HG02870 (cell line): ENCODE results near the gene APOO.
"Not testable (repeated sequence)": the region's sequence is repeated elsewhere in the genome, so short reads cannot be mapped to it uniquely, and the experiment has no call there.

ENCODE experiments used
- ATAC-seq: cut with Tn5 transposase; IDR thresholded peaks from one replicate; pipeline ENCODE4 v1.9.1; 2021; ENCODE audit warnings: mild to moderate bottlenecking, moderate library complexity; ENCODE audit not compliant: unreplicated experiment

APOO gene

GRCh38 chrX:23904096-23904495, 3.6 kb downstream of the APOO start:
- ATAC-seq: no peak

GRCh38 chrX:23902419-23902818, 5.3 kb downstream of the APOO start:
- ATAC-seq: no peak

DNA sequence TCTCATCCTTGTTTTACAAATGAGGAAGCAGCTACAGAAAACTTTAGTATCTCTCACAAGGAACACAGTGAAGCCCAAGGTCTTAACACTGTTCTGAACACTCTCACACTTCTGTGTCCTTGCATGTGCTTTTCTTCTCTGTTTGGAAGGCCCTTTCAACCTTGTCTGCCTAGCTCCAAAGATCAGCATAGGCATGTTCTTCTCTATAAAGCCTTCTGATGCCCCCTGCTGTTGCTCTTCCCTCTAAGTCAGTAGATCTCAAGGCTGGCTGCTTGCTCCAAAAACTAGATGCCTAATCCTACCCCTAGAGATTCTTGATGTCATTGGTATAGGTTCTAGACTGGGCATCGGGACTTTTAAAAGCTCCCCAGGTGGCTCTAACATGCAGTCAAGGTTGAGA, 5.9 kb downstream of the APOO start:
- ATAC-seq: peak; percentile 39

DNA sequence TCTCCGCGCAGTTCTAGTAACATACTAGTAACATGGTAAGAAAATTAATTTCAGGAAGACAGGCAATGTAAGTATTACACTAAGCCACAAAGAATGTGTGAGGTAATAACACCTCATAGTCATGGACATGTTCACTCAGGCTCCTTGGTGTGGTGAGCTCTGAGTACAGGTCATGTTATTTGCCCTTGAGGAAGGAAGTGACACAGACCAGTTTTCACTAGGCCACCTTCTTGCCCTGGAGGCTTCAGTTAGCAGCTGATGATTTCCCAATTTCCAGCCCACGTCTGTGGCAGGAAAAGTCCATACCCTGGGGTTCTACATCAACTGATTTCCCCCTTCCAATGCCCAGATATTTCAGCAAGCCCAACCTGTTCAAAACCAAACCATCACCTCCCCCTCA, 6.7 kb downstream of the APOO start:
- no peak for ATAC-seq

GRCh38 chrX:23900220-23900797, 7.4 kb downstream of the APOO start:
- no peak for ATAC-seq

GRCh38 chrX:23898412-23898959, 9.3 kb downstream of the APOO start:
- ATAC-seq: no peak

DNA sequence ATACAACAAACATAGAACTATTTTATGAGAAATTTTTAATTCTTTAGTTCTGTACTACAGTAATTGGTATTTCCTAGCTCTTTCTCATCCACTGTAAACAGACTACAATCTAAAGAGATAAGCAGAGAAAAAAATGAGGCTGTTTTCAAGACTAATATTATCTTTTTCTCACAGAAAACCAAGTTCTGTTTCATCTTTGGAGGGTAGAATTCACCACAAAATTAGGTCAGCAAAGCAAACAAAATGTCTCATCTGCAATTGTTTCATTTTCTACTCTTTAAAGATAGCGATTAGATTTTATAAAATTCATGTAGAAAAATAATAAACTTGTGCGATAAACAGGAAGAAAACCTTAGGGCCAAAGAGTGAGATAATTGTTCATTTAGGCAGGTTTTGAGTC, 10.8 kb downstream of the APOO start:
- ATAC-seq: no peak

DNA sequence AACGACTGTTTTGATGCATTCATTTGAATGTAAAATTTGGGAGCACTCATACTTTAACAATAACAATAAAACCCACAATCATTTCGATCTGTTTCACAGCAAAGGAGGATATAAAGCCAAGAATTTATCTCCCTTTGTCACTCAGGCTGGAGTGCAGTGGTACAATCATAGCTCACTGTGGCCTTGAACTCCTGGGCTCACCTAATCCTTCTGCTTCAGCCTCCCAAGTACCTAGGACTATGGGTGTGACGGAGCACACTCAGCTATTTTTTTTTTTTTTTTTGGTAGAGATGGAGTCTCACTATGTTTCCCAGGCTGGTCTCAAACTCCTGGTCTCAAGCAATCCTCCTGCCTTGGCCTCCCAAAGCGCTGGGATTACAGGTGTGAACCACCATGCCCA, 11.2 kb downstream of the APOO start:
- ATAC-seq: not testable (repeated sequence)

GRCh38 chrX:23894993-23895392, 12.7 kb downstream of the APOO start:
- not testable (repeated sequence) for ATAC-seq

GRCh38 chrX:23890933-23891332, 16.8 kb downstream of the APOO start:
- no peak for ATAC-seq

DNA sequence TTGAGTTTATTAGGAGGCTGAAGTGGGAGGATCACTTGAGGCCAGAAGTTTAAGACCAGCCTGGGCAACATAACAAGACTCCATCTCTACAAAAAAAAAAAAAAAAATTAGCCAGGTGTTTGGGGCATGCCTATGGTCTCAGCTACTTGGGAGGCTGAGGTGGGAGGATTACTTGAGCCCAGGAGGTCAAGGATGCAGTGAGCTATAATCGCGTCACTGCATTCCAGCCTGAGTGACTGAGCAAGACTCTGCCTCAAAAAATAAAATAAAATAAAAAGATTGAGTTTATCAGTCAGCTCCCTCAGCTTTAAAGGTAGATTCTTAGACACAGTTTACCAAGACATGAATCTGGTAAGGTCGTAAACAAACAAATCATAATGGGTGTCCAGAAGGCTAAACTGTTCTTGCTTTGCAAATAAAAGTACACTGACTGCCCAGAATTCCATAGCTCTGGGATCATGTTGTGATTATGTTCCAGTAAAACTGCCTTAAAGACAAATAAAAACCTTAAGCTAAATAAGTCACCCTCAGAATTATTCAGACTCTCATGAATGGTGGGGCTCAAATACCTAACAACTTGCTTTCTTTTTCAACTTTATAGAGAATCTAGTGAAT, 18.7 kb downstream of the APOO start:
- ATAC-seq: no peak

DNA sequence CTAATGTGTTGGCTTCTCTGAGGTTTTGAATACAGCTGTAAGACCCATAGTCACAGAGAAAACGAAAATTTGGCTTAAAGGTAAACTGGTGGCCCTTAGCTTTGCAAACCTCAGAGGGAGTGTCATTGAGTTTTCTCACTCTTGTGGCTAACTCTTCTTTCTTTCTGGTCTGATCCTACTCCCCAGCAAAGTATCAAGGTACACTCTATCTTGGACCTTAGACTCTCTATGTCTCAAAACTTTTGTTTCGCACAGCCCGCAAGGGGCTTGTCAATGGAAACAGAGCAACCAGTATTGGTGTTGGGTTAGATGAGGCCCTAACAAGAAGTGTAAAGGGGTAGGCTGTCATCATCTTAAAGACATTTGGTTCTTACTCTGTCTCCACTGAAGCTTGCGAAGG, 19.8 kb downstream of the APOO start:
- ATAC-seq: no peak

GRCh38 chrX:23887451-23887850, 20.3 kb downstream of the APOO start:
- no peak for ATAC-seq

GRCh38 chrX:23885803-23886202, 21.9 kb downstream of the APOO start:
- no peak for ATAC-seq

GRCh38 chrX:23884427-23885024, 23.2 kb downstream of the APOO start:
- no peak for ATAC-seq

GRCh38 chrX:23883737-23884354, 23.9 kb downstream of the APOO start:
- ATAC-seq: no peak

- no peak for ATAC-seq
These were observed 28.2 kb downstream of the APOO start for GRCh38 chrX:23879380-23880090.

GRCh38 chrX:23871905-23872546, 35.7 kb downstream of the APOO start:
- ATAC-seq: no peak

DNA sequence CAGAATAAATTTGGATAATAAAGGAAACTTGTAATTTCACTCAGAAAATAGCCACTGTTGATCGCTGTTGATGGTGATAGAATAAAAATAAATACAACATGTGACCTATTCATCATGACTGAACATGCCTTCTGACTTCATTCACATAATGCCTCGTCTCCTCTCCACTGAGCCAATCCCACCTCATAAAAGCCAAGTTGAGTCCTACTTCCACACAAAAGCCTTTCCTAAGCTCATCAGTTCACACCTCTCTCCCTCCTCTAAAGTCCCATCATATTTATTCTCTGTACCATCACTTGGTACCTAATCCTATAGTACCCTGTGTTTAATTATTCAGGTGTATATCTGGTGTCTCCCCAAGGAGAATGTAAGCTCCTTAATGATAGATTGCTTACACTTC, 37.7 kb downstream of the APOO start:
- ATAC-seq: no peak

DNA sequence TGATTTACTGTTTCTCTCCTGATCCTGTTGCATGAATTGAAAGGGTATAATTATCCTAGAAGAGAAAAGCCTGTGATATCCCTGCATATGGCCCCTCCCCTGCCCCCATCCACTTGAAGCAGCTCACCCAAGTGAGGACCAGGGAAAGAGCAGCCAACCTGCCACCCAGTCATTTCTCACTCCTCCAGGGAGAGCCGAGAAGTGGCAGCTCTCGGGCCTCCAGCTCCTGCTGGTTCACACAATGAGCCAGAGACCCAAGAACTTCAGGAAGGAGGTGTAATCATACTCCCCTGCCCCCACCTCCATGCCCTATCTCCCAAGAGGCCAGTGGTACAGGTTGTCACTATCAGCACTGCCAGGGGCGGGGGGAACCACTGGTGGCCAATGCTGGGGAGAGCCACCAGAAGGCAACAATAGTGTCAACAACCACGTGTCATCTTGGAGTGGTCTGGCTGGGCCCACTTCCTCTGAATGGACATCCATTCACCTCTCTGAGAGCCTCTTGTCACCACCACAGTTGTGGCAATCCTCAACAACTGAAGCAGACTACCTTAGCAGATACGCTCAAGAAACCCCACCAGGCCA, 42.9 kb downstream of the APOO start:
- no peak for ATAC-seq
